Neural progenitor cell (in vitro differentiated cells): ENCODE measurements around the gene TSPAN18. TPM values are rescaled to one million over a fixed set of nuclear protein-coding genes. Genes with fewer than 3 reads are reported as not detected.
A peak's percentile ranks its signal among the peaks of the same experiment; 100 is the strongest.

Source experiments
- DNase-seq: peaks from one replicate; pipeline ENCODE4 v3.0.0-alpha.2; 2016; ENCODE audit warnings: low spot score
- H2AFZ ChIP-seq: fragments of 200-600 bp; sonication (generic); replicated peaks from 2 replicates; pipeline ENCODE4 v1.6.1; 2016; ENCODE audit warnings: antibody characterized with exemption
- H3F3A ChIP-seq: fragments of 200-600 bp; sonication (generic); 2 replicates; pipeline ENCODE4 v1.6.1; 2016; ENCODE audit warnings: antibody characterized with exemption, low read depth
- H3K27ac ChIP-seq: fragments of 200-600 bp; sonication (generic); 2 replicates; pipeline ENCODE4 v1.5.1; 2016; ENCODE audit warnings: mild to moderate bottlenecking
- H3K27me3 ChIP-seq: fragments of 200-600 bp; sonication (generic); 2 replicates; pipeline ENCODE4 v1.6.1; 2016; ENCODE audit warnings: mild to moderate bottlenecking, moderate library complexity
- H3K36me3 ChIP-seq: fragments of 200-600 bp; sonication (generic); 2 replicates; pipeline ENCODE4 v1.5.1; 2016
- H3K4me1 ChIP-seq: fragments of 200-600 bp; sonication (generic); 2 replicates; pipeline ENCODE4 v1.6.1; 2016; ENCODE audit warnings: mixed run types
- H3K4me2 ChIP-seq: fragments of 200-600 bp; sonication (generic); 2 replicates; pipeline ENCODE4 v1.6.1; 2016
- H3K4me3 ChIP-seq: fragments of 200-600 bp; sonication (generic); 2 replicates; pipeline ENCODE4 v1.5.1; 2016
- H3K79me2 ChIP-seq: fragments of 200-600 bp; sonication (generic); 2 replicates; pipeline ENCODE4 v1.6.1; 2016; ENCODE audit warnings: low read depth
- H3K9ac ChIP-seq: fragments of 200-600 bp; sonication (generic); 2 replicates; pipeline ENCODE4 v1.6.1; 2016
- H3K9me3 ChIP-seq: fragments of 200-600 bp; sonication (generic); 2 replicates; pipeline ENCODE4 v1.5.1; 2016; ENCODE audit warnings: low read depth
- H4K20me1 ChIP-seq: fragments of 200-600 bp; sonication (generic); 2 replicates; pipeline ENCODE4 v1.6.1; 2016; ENCODE audit warnings: low read depth
- H3K27ac Mint-ChIP-seq: 3 replicates; pipeline ENCODE4 v1.8.0; 2021; ENCODE audit warnings: mixed read lengths
- H3K27me3 Mint-ChIP-seq: 2 replicates; pipeline ENCODE4 v1.8.0; 2022; ENCODE audit warnings: low read depth, mild to moderate bottlenecking, inconsistent platforms, moderate library complexity, mixed read lengths; ENCODE audit not compliant: insufficient read depth
- H3K36me3 Mint-ChIP-seq: 3 replicates; pipeline ENCODE4 v1.8.0; 2021; ENCODE audit warnings: mixed read lengths
- H3K4me1 Mint-ChIP-seq: 3 replicates; pipeline ENCODE4 v1.8.0; 2021; ENCODE audit warnings: mixed read lengths
- H3K4me3 Mint-ChIP-seq: 3 replicates; pipeline ENCODE4 v1.8.0; 2021; ENCODE audit warnings: mild to moderate bottlenecking, moderate library complexity, mixed read lengths
- H3K9me3 Mint-ChIP-seq: 3 replicates; pipeline ENCODE4 v1.8.0; 2020; ENCODE audit warnings: mixed read lengths
- EZH2 ChIP-seq: fragments of 200-600 bp; sonication (generic); IDR thresholded peaks from 2 replicates; pipeline ENCODE4 v1.6.1; 2017; ENCODE audit warnings: antibody characterized with exemption, mild to moderate bottlenecking, moderate library complexity
- EZH2phosphoT487 ChIP-seq: fragments of 200-600 bp; sonication (generic); IDR thresholded peaks from 2 replicates; pipeline ENCODE4 v1.6.1; 2017; ENCODE audit warnings: antibody characterized with exemption
- total RNA-seq: library from RNA; depleted of rRNA; stranded (reverse); fragments of >200 nt; gene quantifications from 2 replicates; pipeline ENCODE4 v1.2.3, GENCODE V29; 2015; ENCODE audit warnings: low replicate concordance
- TF ChIP-seq, protein P1 (sequence below): fragments of 200-600 bp; sonication (generic); IDR thresholded peaks from 2 replicates; pipeline ENCODE4 v1.5.1; 2017; ENCODE audit warnings: antibody characterized with exemption, mild to moderate bottlenecking

The TSPAN18 gene
- total RNA-seq, 1 donor from 2014 or later = 16.5 TPM

GRCh38 chr11:44840521-44841251 is 113.9 kb downstream of the TSPAN18 start:
- TF ChIP-seq EZH2phosphoT487 (no peak), EZH2 (no peak)
- TF ChIP-seq, protein P1, sequence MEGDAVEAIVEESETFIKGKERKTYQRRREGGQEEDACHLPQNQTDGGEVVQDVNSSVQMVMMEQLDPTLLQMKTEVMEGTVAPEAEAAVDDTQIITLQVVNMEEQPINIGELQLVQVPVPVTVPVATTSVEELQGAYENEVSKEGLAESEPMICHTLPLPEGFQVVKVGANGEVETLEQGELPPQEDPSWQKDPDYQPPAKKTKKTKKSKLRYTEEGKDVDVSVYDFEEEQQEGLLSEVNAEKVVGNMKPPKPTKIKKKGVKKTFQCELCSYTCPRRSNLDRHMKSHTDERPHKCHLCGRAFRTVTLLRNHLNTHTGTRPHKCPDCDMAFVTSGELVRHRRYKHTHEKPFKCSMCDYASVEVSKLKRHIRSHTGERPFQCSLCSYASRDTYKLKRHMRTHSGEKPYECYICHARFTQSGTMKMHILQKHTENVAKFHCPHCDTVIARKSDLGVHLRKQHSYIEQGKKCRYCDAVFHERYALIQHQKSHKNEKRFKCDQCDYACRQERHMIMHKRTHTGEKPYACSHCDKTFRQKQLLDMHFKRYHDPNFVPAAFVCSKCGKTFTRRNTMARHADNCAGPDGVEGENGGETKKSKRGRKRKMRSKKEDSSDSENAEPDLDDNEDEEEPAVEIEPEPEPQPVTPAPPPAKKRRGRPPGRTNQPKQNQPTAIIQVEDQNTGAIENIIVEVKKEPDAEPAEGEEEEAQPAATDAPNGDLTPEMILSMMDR = no peak
- no peak overlapping the region for H3K27ac ChIP-seq

DNA sequence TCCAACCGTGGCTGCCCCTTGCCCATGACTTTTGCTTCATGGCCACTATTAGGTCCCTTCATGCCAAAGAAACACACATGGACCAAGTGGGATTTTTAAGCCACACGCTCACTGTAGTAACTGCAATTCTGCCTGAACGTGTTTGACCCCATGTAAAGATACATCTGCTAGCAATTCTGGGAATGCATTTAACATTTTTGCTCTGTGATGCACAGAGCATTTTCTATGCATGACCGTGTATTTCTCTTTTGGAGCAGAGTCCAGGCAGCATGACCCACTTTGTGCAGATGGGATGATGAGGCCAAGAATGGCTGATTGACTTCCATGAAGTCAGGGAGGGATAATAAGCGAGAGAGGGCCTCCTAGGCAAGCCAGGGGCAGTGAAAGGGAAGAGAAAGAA is 115.5 kb downstream of the TSPAN18 start:
- Histone ChIP-seq H3K9ac (no peak overlapping the region), H2AFZ (no peak overlapping the region), H3K4me2 (no peak overlapping the region)

More at GRCh38 chr11:44840521-44841251, 113.9 kb downstream of the TSPAN18 start:
- DNase-seq = no peak
- H3K79me2 ChIP-seq = peaks cover 7% of the 10 kb centered on the region
- Mint-ChIP-seq H3K27ac (peak overlapping the region; percentile 69), H3K9me3 (peaks cover 34% of the 10 kb centered on the region), H3K27me3 (peaks cover 8% of the 10 kb centered on the region), H3K4me3 (no peak overlapping the region), H3K4me1 (peaks cover 46% of the 10 kb centered on the region), H3K36me3 (peaks cover 52% of the 10 kb centered on the region)
- H2AFZ ChIP-seq = no peak overlapping the region
- H3K4me1 ChIP-seq = peaks cover 32% of the 10 kb centered on the region
- peaks cover 13% of the 10 kb centered on the region for H4K20me1 ChIP-seq
- peaks cover 12% of the 10 kb centered on the region for H3F3A ChIP-seq
- peaks cover 16% of the 10 kb centered on the region for H3K9me3 ChIP-seq
- no peak overlapping the region for H3K4me2 ChIP-seq
- H3K9ac ChIP-seq = no peak overlapping the region
- no peaks in the 10 kb centered on the region for H3K36me3 ChIP-seq
- H3K27me3 ChIP-seq = peaks cover 3% of the 10 kb centered on the region
- H3K4me3 ChIP-seq = no peak overlapping the region

GRCh38 chr11:44846852-44847251 is 120.1 kb downstream of the TSPAN18 start:
- Mint-ChIP-seq H3K9me3 (peaks cover 24% of the 10 kb centered on the region), H3K4me3 (peak overlapping the region; percentile 14)

More for the DNA sequence above, 115.5 kb downstream of the TSPAN18 start:
- H4K20me1 ChIP-seq = peaks cover 13% of the 10 kb centered on the region
- TF ChIP-seq EZH2 (no peak), EZH2phosphoT487 (no peak)
- TF ChIP-seq, protein P1 = no peak
- H3K79me2 ChIP-seq = no peaks in the 10 kb centered on the region
- H3K4me3 ChIP-seq = no peak overlapping the region
- no peak for DNase-seq
- H3K27me3 ChIP-seq = no peaks in the 10 kb centered on the region
- peaks cover 7% of the 10 kb centered on the region for H3K9me3 ChIP-seq
- no peak overlapping the region for H3K27ac Mint-ChIP-seq
- peaks cover 34% of the 10 kb centered on the region for H3K9me3 Mint-ChIP-seq
- H3K4me3 Mint-ChIP-seq = no peak overlapping the region
- H3K36me3 Mint-ChIP-seq = peaks cover 54% of the 10 kb centered on the region
- peaks cover 42% of the 10 kb centered on the region for H3K4me1 Mint-ChIP-seq
- no peaks in the 10 kb centered on the region for H3K36me3 ChIP-seq
- H3K4me1 ChIP-seq = peaks cover 21% of the 10 kb centered on the region
- H3K27me3 Mint-ChIP-seq = peaks cover 5% of the 10 kb centered on the region
- no peak overlapping the region for H3K27ac ChIP-seq
- H3F3A ChIP-seq = peaks cover 8% of the 10 kb centered on the region

More at GRCh38 chr11:44846852-44847251, 120.1 kb downstream of the TSPAN18 start:
- H3K27ac ChIP-seq = no peak overlapping the region
- H3K27me3 ChIP-seq = no peaks in the 10 kb centered on the region
- peaks cover 7% of the 10 kb centered on the region for H3K9me3 ChIP-seq
- Mint-ChIP-seq H3K36me3 (peaks cover 34% of the 10 kb centered on the region), H3K4me1 (peaks cover 49% of the 10 kb centered on the region), H3K27ac (no peak overlapping the region), H3K27me3 (peaks cover 2% of the 10 kb centered on the region)
- no peak for TF ChIP-seq EZH2
- no peak for TF ChIP-seq EZH2phosphoT487
- TF ChIP-seq, protein P1 = no peak
- peaks cover 37% of the 10 kb centered on the region for H3K4me1 ChIP-seq
- H3F3A ChIP-seq = peaks cover 22% of the 10 kb centered on the region
- DNase-seq = no peak
- no peaks in the 10 kb centered on the region for H3K79me2 ChIP-seq
- no peak overlapping the region for H2AFZ ChIP-seq
- H3K9ac ChIP-seq = no peak overlapping the region
- no peak overlapping the region for H3K4me2 ChIP-seq
- H3K4me3 ChIP-seq = no peak overlapping the region
- H3K36me3 ChIP-seq = no peaks in the 10 kb centered on the region
- peaks cover 25% of the 10 kb centered on the region for H4K20me1 ChIP-seq
